HG02623 (cell line): Measurements from ENCODE around the gene ZNF580.

Experiments
- ATAC-seq: cut with Tn5 transposase; IDR thresholded peaks from one replicate; pipeline ENCODE4 v1.9.1; 2021; ENCODE audit warnings: moderate library complexity; ENCODE audit not compliant: unreplicated experiment

ZNF580 gene

GRCh38 chr19:55690109-55690768, 49.4 kb downstream of the ZNF580 start:
- ATAC-seq = no peak

- ATAC-seq = no peak
Measured at GRCh38 chr19:55690769-55691545, 50.2 kb downstream of the ZNF580 start.

GRCh38 chr19:55691561-55692481, 51.0 kb downstream of the ZNF580 start:
- ATAC-seq = no peak

- no peak for ATAC-seq
Measured at GRCh38 chr19:55692681-55693081, 51.9 kb downstream of the ZNF580 start.
